Heart left ventricle (tissue), 13 donors: Measurements from ENCODE around the gene COMMD10.

Experiments used
- CTCF ChIP-seq, 12 donors: fragments of 200-600 bp; sonication (generic) in 4 of 12; IDR thresholded peaks; one replicate each; pipeline versions ENCODE4 v1.5.0 to v1.8.0; 2018 to 2022; ENCODE audit warnings: antibody characterized with exemption in 12 of 12, mild to moderate bottlenecking in 5 of 12
- POLR2A ChIP-seq, 2 donors: fragments of 450-650 bp; IDR thresholded peaks; one replicate each; pipeline ENCODE4 v1.6.1; 2017; ENCODE audit warnings: antibody characterized with exemption in 2 of 2, mild to moderate bottlenecking in 2 of 2, moderate library complexity in 2 of 2
- donor health status: ischemic (EF 13 %, LVEDD 7.1; RV severe dilation, severe dysfunction).
- donor health status: DM: no; HTN: yes; CAD: no.
- donor health status: DM: no; HTN: no; CAD: no.
- donor health status: ischemic (EF 25% LVEDD 6.9; RV normal size, moderate dysfunction).
- donor health status: ischemic (EF 25% LVEDD 5.7; RV mildly dilated, moderate dysfunction).
- donor health status: ischemic (EF 35%, LVEDD 5.7; RV mildly dilated, moderate dysfunction).
- donor health status: nonischemic (EF 11% LVEDD 7.7; RV severe dilation, severe dysfunction).
- donor health status: DM: yes; HTN: yes; CAD: no.
- donor health status: PGD.
- donor health status: ischemic (EF 29% LVEDD 5.4; RV normal size, mild dysfunction).
- donor health status: nonischemic (EF 23%, LVEDD 6.1; RV moderate dilation, normal function).

- TF ChIP-seq CTCF (IDR thresholded peaks at IDR 0.05) = no peak
- no peak for TF ChIP-seq POLR2A (IDR thresholded peaks at IDR 0.05)
Observed at GRCh38 chr5:116084287-116084691, 536 bp upstream of the COMMD10 start.
